Stimulated activated effector memory CD8-positive, alpha-beta T cell treated with anti-CD3 and anti-CD28 coated beads, Interleukin-12 subunit alpha, Interleukin-12 subunit beta, amount 100 ng/mL, for 72 hours (primary cell): ENCODE data around the gene XPNPEP1.
A peak's percentile ranks its signal among the peaks of the same experiment; 100 is the strongest.
"Not testable (repeated sequence)": the region's sequence is repeated elsewhere in the genome, so short reads cannot be mapped to it uniquely, and the experiment has no call there.

Experiments used
- ATAC-seq: fragments of 150-1000 bp; cut with Tn5 transposase; 2 replicates; pipeline ENCODE4 v1.10.0; 2021
- DNase-seq, 2 donors: peaks; one replicate each; pipeline ENCODE4 v3.0.0; 2021 to 2022; ENCODE audit warnings: low spot score in 2 of 2
- H3K27ac Mint-ChIP-seq: one replicate; pipeline ENCODE4 v1.8.0; 2022; ENCODE audit warnings: mild to moderate bottlenecking, mixed read lengths
- H3K36me3 Mint-ChIP-seq: one replicate; pipeline ENCODE4 v1.8.0; 2022; ENCODE audit warnings: mild to moderate bottlenecking, mixed read lengths
- H3K4me1 Mint-ChIP-seq: one replicate; pipeline ENCODE4 v1.8.0; 2022; ENCODE audit warnings: mixed read lengths
- H3K4me3 Mint-ChIP-seq: one replicate; pipeline ENCODE4 v1.8.0; 2022; ENCODE audit warnings: mild to moderate bottlenecking, mixed read lengths
- H3K9me3 Mint-ChIP-seq: one replicate; pipeline ENCODE4 v1.8.0; 2022; ENCODE audit warnings: mixed read lengths

The XPNPEP1 gene

DNA sequence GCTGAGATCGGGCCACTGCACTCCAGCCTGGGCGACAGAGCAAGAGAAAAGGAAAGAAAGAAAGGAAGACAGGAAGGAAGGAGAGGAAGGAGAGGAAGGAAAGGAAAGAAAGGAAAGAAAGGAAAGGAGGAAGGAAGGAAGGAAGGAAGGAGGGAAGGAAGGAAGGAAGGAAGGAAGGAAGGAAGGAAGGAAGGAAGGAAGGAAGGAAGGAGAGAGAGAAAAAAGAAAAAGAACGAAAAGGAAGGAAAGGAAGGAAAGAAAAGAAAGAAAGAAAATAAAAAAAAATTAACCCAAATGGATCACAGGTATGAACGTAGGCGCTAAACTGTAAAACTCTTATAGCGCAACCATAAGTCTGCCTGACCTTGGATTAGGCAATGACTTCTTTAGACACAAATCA, 4.6 kb downstream of the XPNPEP1 start:
- H3K4me3 Mint-ChIP-seq: peak overlapping the region; percentile 0
- H3K4me1 Mint-ChIP-seq: peaks cover 75% of the 10 kb centered on the region
- H3K27ac Mint-ChIP-seq: peak overlapping the region; percentile 61
- DNase-seq, H3K9me3 Mint-ChIP-seq, ATAC-seq: not testable (repeated sequence)
- peaks cover 29% of the 10 kb centered on the region for H3K36me3 Mint-ChIP-seq

GRCh38 chr10:109915566-109915965, 7.7 kb downstream of the XPNPEP1 start:
- no peak for ATAC-seq
- H3K36me3 Mint-ChIP-seq: peaks cover 48% of the 10 kb centered on the region
- H3K4me3 Mint-ChIP-seq: peak overlapping the region; percentile 14

GRCh38 chr10:109914966-109915365, 8.3 kb downstream of the XPNPEP1 start:
- Mint-ChIP-seq H3K4me1 (peaks cover 82% of the 10 kb centered on the region), H3K9me3 (no peaks in the 10 kb centered on the region), H3K36me3 (peaks cover 54% of the 10 kb centered on the region), H3K27ac (peak overlapping the region; percentile 76), H3K4me3 (peak overlapping the region; percentile 14)
- peak; percentile 92 for ATAC-seq
- no peak for DNase-seq

More at GRCh38 chr10:109915566-109915965, 7.7 kb downstream of the XPNPEP1 start:
- Mint-ChIP-seq H3K27ac (peak overlapping the region; percentile 76), H3K9me3 (no peaks in the 10 kb centered on the region), H3K4me1 (peaks cover 82% of the 10 kb centered on the region)
- DNase-seq: no peak

DNA sequence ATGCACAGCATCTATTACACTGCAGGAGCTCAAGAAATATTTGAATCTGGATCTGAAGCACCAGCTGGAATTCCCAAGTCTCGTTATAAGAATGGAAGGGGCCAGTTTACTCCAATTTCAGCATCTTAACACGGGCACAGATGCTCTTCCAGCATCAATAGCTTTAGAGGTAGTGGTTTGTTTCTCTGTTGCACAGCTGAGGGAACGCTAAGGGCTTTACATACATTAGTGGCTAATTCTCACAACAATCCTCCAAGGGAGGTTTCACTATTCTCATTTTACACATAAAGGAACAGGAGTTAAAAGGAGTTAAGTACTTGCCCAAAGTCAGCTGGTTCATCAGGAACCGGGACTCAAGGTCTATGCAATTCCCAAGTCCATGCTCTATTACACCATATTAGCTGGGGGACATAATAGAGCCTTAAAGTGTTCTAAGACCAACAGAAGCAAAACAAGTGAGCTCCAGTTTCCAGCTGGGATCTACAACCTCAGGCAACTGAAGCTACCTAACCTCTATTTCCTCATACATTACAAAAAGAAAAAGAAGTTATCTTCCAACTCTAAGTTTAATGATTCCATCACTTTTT, 9.9 kb downstream of the XPNPEP1 start:
- DNase-seq: no peak
- ATAC-seq: no peak
- H3K4me3 Mint-ChIP-seq: no peak overlapping the region
- H3K36me3 Mint-ChIP-seq: peaks cover 68% of the 10 kb centered on the region
- no peaks in the 10 kb centered on the region for H3K9me3 Mint-ChIP-seq
- no peak overlapping the region for H3K27ac Mint-ChIP-seq
- H3K4me1 Mint-ChIP-seq: peaks cover 72% of the 10 kb centered on the region

DNA sequence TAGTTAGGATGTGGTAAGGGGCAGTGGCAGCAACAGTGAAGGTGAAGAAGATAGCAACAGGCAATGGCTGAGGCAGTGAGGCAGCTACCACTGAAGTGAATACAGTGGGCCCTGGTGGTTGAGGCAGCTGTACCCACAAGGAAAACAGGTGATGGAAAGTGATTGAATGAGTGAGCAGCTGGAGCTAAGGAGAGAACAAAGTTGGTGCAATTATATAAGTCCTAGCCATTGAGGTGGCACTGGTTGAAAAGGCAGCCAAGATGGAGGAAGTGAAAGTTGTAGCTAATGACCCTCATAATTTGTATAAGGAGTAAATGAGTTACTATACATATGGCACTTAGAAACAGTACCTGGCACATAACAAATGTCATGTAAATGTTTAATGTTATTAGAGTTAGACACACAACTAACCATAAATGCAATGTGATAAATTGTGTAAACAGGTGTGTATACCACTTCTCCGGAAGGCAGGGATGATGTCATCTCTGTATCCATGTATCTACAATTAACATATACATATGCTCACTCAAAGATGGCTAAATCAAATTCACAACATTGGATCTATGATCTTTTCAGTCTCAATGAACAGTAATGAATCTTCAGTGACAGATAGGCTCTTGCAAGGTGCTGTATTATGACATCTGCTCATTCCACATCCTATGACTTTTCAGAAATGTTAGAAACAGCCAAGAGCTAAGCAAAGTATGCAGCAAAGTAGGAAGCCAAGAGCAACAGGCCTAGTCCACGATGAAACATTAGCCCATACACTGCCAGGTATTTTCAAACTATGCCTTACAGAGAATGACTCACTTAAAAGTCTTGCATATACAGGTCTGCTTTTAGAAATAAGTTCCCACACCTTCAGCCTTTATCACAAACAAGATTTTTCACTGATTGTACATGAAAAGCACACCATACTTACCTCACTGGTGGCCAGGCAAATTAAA, 10.7 kb downstream of the XPNPEP1 start:
- H3K9me3 Mint-ChIP-seq: no peaks in the 10 kb centered on the region
- H3K4me3 Mint-ChIP-seq: no peak overlapping the region
- no peak for DNase-seq
- H3K4me1 Mint-ChIP-seq: peaks cover 69% of the 10 kb centered on the region
- H3K27ac Mint-ChIP-seq: peak overlapping the region; percentile 5
- peaks cover 73% of the 10 kb centered on the region for H3K36me3 Mint-ChIP-seq
- ATAC-seq: no peak

- Mint-ChIP-seq H3K27ac (peak overlapping the region; percentile 5), H3K4me1 (peaks cover 70% of the 10 kb centered on the region), H3K4me3 (no peak overlapping the region), H3K9me3 (no peaks in the 10 kb centered on the region), H3K36me3 (peaks cover 79% of the 10 kb centered on the region)
- no peak for ATAC-seq
- no peak for DNase-seq
Observed at GRCh38 chr10:109911903-109912302, 11.4 kb downstream of the XPNPEP1 start.

GRCh38 chr10:109906316-109906715, 17.0 kb downstream of the XPNPEP1 start:
- peaks cover 84% of the 10 kb centered on the region for H3K36me3 Mint-ChIP-seq

GRCh38 chr10:109904397-109904796, 18.9 kb downstream of the XPNPEP1 start:
- H3K36me3 Mint-ChIP-seq: peaks cover 74% of the 10 kb centered on the region
- DNase-seq (no peak), ATAC-seq (no peak)
- no peak overlapping the region for H3K4me3 Mint-ChIP-seq
- no peaks in the 10 kb centered on the region for H3K9me3 Mint-ChIP-seq
- H3K27ac Mint-ChIP-seq: no peak overlapping the region
- H3K4me1 Mint-ChIP-seq: peaks cover 58% of the 10 kb centered on the region

More at GRCh38 chr10:109906316-109906715, 17.0 kb downstream of the XPNPEP1 start:
- Mint-ChIP-seq H3K4me1 (peaks cover 60% of the 10 kb centered on the region), H3K27ac (no peak overlapping the region), H3K9me3 (no peaks in the 10 kb centered on the region), H3K4me3 (no peak overlapping the region)
- ATAC-seq (no peak), DNase-seq (no peak)

DNA sequence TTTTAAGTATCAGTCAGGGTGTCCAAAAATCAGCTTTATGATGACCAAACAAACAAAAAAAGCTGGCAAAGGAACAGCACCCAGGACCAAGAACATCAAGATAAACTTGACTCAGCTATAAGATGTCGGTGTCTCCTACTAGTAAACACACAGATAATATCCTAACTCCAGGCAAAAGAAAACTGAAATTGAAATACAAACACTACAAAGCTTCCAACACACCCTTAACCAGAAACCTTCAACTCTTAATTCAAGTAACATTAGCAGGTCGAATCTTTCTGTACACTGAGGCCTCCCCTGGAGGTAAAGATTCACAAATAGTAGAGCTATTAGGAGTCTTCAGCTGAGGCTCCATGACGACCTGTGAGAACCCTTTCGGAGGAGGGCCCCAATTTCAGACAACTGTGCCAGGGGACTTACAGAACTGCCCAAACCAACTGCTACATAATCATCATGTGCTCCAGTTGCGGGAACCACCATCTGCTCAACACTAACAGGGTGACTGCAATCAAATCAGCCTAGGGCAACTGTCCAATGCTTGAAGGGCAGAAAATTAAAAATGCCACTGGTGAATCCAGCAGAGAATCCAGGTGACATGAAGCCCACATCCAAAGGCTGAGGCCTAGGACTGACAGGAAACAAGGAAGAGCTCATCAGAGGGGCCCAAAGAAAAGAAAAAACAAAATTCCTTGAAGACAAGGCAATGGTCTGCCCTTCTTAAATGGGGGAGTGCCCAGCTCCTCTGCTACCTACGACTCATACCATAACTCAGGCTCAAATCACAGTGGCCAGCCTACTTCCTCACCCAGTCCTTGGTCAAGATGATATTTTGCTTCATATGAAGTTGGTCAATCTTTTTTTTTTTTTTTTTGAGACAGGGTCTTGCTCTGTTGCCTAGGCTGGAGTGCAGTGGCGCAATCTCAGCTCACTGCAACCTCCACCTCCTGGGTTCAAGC, 20.0 kb downstream of the XPNPEP1 start:
- Mint-ChIP-seq H3K9me3 (no peaks in the 10 kb centered on the region), H3K36me3 (peaks cover 69% of the 10 kb centered on the region), H3K27ac (no peak overlapping the region), H3K4me3 (no peak overlapping the region), H3K4me1 (peaks cover 68% of the 10 kb centered on the region)
- ATAC-seq (no peak), DNase-seq (no peak)

- peaks cover 71% of the 10 kb centered on the region for H3K4me1 Mint-ChIP-seq
- H3K4me3 Mint-ChIP-seq: no peak overlapping the region
- H3K36me3 Mint-ChIP-seq: peaks cover 37% of the 10 kb centered on the region
- no peaks in the 10 kb centered on the region for H3K9me3 Mint-ChIP-seq
- no peak for DNase-seq
- H3K27ac Mint-ChIP-seq: peak overlapping the region; percentile 50
- peak; percentile 74 for ATAC-seq
Observed at GRCh38 chr10:109899356-109900331, 23.7 kb downstream of the XPNPEP1 start.

DNA sequence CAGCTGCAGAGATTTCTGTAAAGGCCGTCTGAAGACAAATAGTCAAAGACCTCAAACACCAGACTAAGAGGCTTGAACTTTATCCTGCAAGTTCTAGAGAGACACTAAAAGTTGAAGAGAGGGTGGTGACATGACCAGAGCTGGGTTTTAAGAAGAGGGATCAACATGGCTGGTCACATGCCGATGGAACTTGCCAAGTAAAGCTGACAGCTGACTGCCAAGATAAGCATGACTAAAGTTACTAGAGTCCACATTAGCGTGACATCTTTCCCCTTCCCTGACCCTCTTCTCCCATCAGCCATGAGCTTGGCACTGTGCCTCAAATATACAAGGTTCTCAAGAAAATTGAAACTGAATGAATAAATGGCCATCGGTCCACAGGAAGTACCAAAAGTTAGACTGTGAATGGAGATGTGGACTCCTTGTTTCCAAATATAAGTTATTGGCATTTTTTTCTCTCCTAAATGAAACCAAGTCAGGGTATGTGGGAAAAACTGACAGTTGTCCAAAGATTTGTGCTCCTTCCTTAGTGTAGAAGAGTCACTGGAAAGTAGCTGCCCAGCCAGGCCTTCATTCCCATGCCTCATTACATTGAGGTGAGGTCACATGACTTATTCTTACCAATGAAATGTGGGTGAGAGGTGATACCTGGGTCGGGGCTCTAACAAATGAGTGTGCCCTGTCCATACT, 24.5 kb downstream of the XPNPEP1 start:
- Mint-ChIP-seq H3K4me3 (no peak overlapping the region), H3K4me1 (peaks cover 64% of the 10 kb centered on the region), H3K36me3 (peaks cover 29% of the 10 kb centered on the region), H3K27ac (no peak overlapping the region), H3K9me3 (no peaks in the 10 kb centered on the region)
- no peak for DNase-seq
- ATAC-seq: no peak

DNA sequence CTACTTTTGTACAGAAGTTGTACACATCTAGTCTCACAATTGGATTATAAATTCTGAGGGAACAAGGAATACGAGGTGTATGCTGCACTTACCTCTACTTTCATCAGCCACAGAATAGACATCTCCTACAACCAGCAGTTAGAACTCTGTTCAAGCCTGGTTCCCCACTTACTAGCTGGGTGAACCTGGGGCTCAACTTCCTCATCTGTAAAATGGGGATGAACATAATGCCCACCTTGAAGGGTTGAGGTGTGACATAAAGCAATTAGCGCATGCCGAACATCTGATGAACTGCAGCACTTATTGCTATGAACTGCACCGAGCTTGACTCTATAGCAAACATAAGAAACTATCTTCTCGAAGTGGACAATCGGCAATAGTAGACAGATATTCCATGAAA, 25.3 kb downstream of the XPNPEP1 start:
- Mint-ChIP-seq H3K4me3 (no peak overlapping the region), H3K4me1 (peaks cover 66% of the 10 kb centered on the region), H3K9me3 (no peaks in the 10 kb centered on the region), H3K36me3 (peaks cover 27% of the 10 kb centered on the region), H3K27ac (no peak overlapping the region)
- DNase-seq (no peak), ATAC-seq (no peak)

- Mint-ChIP-seq H3K36me3 (peaks cover 31% of the 10 kb centered on the region), H3K4me1 (peaks cover 64% of the 10 kb centered on the region), H3K27ac (no peak overlapping the region), H3K4me3 (no peak overlapping the region), H3K9me3 (no peaks in the 10 kb centered on the region)
- no peak for DNase-seq
- ATAC-seq: no peak
Observed at GRCh38 chr10:109895848-109896247, 27.5 kb downstream of the XPNPEP1 start.
